A673 (cell line): ENCODE measurements around the gene TMEM179B. TPM values are rescaled to one million over a fixed set of nuclear protein-coding genes. Genes with fewer than 3 reads are reported as not detected.
A peak's percentile ranks its signal among the peaks of the same experiment; 100 is the strongest.

Experiments
- BruUV-seq: library from RNA; stranded (reverse); fragments of 400-500 nt; replicated peaks from 2 replicates; lab custom pipeline; 2021; lab: Mats Ljungman, UMichigan
- CTCF ChIA-PET: fragments of 300-600 bp; sonication (Branson Sonifier 250); formaldehyde crosslinking; loops from one replicate; lab custom pipeline; 2022; ENCODE audit warnings: antibody characterized with exemption; lab: Charles Lee
- POLR2A ChIA-PET: fragments of 300-600 bp; sonication (Branson Sonifier 250); formaldehyde crosslinking; loops from one replicate; lab custom pipeline; 2022; ENCODE audit warnings: antibody characterized with exemption; ENCODE audit not compliant: low non-redundant PET; lab: Charles Lee
- DNase-seq: peaks from one replicate; pipeline ENCODE4 v3.0.0-alpha.2; 2015; ENCODE audit warnings: low spot score
- H3K27ac ChIP-seq: fragments of 200-600 bp; sonication (generic); 2 replicates; pipeline ENCODE4 v1.5.1; 2016; ENCODE audit warnings: mixed run types, low read depth, mild to moderate bottlenecking, mixed read lengths, antibody characterized with exemption, low read length; ENCODE audit not compliant: poor library complexity, severe bottlenecking
- H3K27me3 ChIP-seq: fragments of 200-600 bp; sonication (generic); replicated peaks from 2 replicates; pipeline ENCODE4 v1.6.1; 2017; ENCODE audit warnings: mixed run types, low read depth, mild to moderate bottlenecking, mixed read lengths, antibody characterized with exemption, low read length; ENCODE audit not compliant: insufficient read depth, poor library complexity
- H3K36me3 ChIP-seq: fragments of 200-600 bp; sonication (generic); 2 replicates; pipeline ENCODE4 v1.6.1; 2016; ENCODE audit warnings: mixed run types, mild to moderate bottlenecking, mixed read lengths, antibody characterized with exemption, low read length; ENCODE audit not compliant: insufficient read depth, poor library complexity, severe bottlenecking
- H3K4me1 ChIP-seq: fragments of 200-600 bp; sonication (generic); 2 replicates; pipeline ENCODE4 v1.6.1; 2017; ENCODE audit warnings: mixed run types, mild to moderate bottlenecking, mixed read lengths, antibody characterized with exemption, low read length; ENCODE audit not compliant: insufficient read depth, poor library complexity, severe bottlenecking
- H3K4me3 ChIP-seq: fragments of 200-600 bp; sonication (generic); 2 replicates; pipeline ENCODE4 v1.5.1; 2016; ENCODE audit warnings: low read depth, mixed run types, mild to moderate bottlenecking, mixed read lengths, low read length; ENCODE audit not compliant: poor library complexity, severe bottlenecking
- H3K9me3 ChIP-seq: fragments of 200-600 bp; sonication (generic); 2 replicates; pipeline ENCODE4 v1.6.1; 2016; ENCODE audit warnings: mixed run types, low read depth, mild to moderate bottlenecking, mixed read lengths, antibody characterized with exemption, low read length; ENCODE audit not compliant: poor library complexity, severe bottlenecking
- CTCF ChIP-seq: fragments of 300-800, 200-600 bp; sonication (generic); conservative IDR thresholded peaks from 2 replicates; pipeline ENCODE4 v1.5.1; 2017; ENCODE audit warnings: low read depth, mild to moderate bottlenecking, antibody characterized with exemption, low read length, moderate library complexity, mixed read lengths
- EZH2 ChIP-seq: fragments of 200-600 bp; sonication (generic); IDR thresholded peaks from 2 replicates; pipeline ENCODE4 v1.6.1; 2017; ENCODE audit warnings: borderline replicate concordance, low read depth, mild to moderate bottlenecking, mixed read lengths, antibody characterized with exemption, low read length; ENCODE audit not compliant: poor library complexity, severe bottlenecking
- intact Hi-C: fragments of 100-400 bp; cut with micrococcal nuclease; formaldehyde crosslinking; loops from one replicate; pipeline ENCODE4 v1.10.0; 2022; ENCODE audit not compliant: unreplicated experiment
- total RNA-seq: library from RNA; stranded (reverse); gene quantifications from 2 replicates; pipeline ENCODE4 v1.2.3, GENCODE V29; 2021

TMEM179B gene
- total RNA-seq, 1 experiment from 2014 or later, result 52.1 TPM

GRCh38 chr11:62831520-62832335, 44.5 kb downstream of the TMEM179B start, which contains the start of gene STX5:
STX5 (minus strand) TSS chr11:62832051; CDS start chr11:62831243, 808 bp downstream.
- Histone ChIP-seq H3K27me3 (no peaks in the 10 kb centered on the region), H3K4me1 (peaks cover 7% of the 10 kb centered on the region), H3K27ac (peak within 1 kb of the TSS; percentile 91), H3K4me3 (peak within 1 kb of the TSS; percentile 70), H3K9me3 (no peaks in the 10 kb centered on the region), H3K36me3 (peaks cover 46% of the 10 kb centered on the region)
- peak; percentile 100 for DNase-seq
- CTCF ChIA-PET, result interaction anchor here (0.5 to 1.2 kb wide), 6 partner anchors 24 to 88 kb away, joined by 3 to 7 read pairs (median 5); partner anchors contain the start of gene TAF6L
- POLR2A ChIA-PET, result interaction anchor here (0.6 to 1.6 kb wide), 9 partner anchors 9 to 260 kb away, joined by 3 to 26 read pairs (median 6); partner anchors contain the start of genes HNRNPUL2 and ZBTB3
- intact Hi-C loops, result loop anchor here (5.0 kb wide), 1 partner anchor 39 kb away; the partner anchor contains the start of gene TMEM223
- TF ChIP-seq EZH2, result no peak
- TF ChIP-seq CTCF, result no peak
- BruUV-seq, result TSS peak; percentile 46

- no peaks in the 10 kb centered on the region for H3K27me3 ChIP-seq
- H3K27ac ChIP-seq, result peak within 1 kb of the TSS; percentile 91
- H3K4me1 ChIP-seq, result peaks cover 7% of the 10 kb centered on the region
- BruUV-seq, result TSS peak; percentile 83
- peak within 1 kb of the TSS; percentile 70 for H3K4me3 ChIP-seq
- no peak for DNase-seq
- H3K9me3 ChIP-seq, result no peaks in the 10 kb centered on the region
- ChIA-PET POLR2A (interaction anchor here (0.6 to 1.6 kb wide), 4 partner anchors 9 to 261 kb away, joined by 3 to 26 read pairs (median 8); no protein-coding TSS in a partner anchor), CTCF (interaction anchor here (0.5 to 1.2 kb wide), 5 partner anchors 24 to 89 kb away, joined by 3 to 7 read pairs (median 5); no protein-coding TSS in a partner anchor)
- peaks cover 46% of the 10 kb centered on the region for H3K36me3 ChIP-seq
- TF ChIP-seq CTCF (no peak), EZH2 (no peak)
- intact Hi-C loops, result loop anchor here (5.0 kb wide), 1 partner anchor 40 kb away; the partner anchor contains the start of gene TMEM223
These were observed 45.4 kb downstream of the TMEM179B start, which contains the start of gene TEX54 for GRCh38 chr11:62832336-62833234. TEX54 (minus strand) TSS chr11:62832841.

- intact Hi-C loops, result no loop called here
- Histone ChIP-seq H3K27me3 (no peaks in the 10 kb centered on the region), H3K4me1 (peaks cover 9% of the 10 kb centered on the region), H3K27ac (no peak overlapping the region), H3K4me3 (no peak overlapping the region), H3K36me3 (peaks cover 48% of the 10 kb centered on the region), H3K9me3 (no peaks in the 10 kb centered on the region)
- POLR2A ChIA-PET, result no interaction called here
- TF ChIP-seq EZH2 (no peak), CTCF (no peak)
- DNase-seq, result no peak
- no TSS peak for BruUV-seq
- CTCF ChIA-PET, result no interaction called here
These were observed 48.1 kb downstream of the TMEM179B start for GRCh38 chr11:62835336-62835735.
